Hepatocyte (in vitro differentiated cells): ENCODE results near the gene WDPCP.

Source experiments
- CTCF ChIP-seq: fragments of 200-600 bp; sonication (generic); IDR thresholded peaks from 2 replicates; pipeline ENCODE4 v1.5.1; 2016; ENCODE audit warnings: antibody characterized with exemption, mild to moderate bottlenecking; ENCODE audit not compliant: poor library complexity
- EZH2 ChIP-seq: fragments of 200-600 bp; sonication (generic); IDR thresholded peaks from 2 replicates; pipeline ENCODE4 v1.6.1; 2016; ENCODE audit warnings: antibody characterized with exemption, mild to moderate bottlenecking, borderline replicate concordance

- TF ChIP-seq EZH2 (no peak), CTCF (no peak)
Observed at GRCh38 chr2:63073994-63074393, 514.3 kb downstream of the WDPCP start.
